Panc1 (cell line): ENCODE data around the gene NPAS4.

ENCODE experiments used
- CTCF ChIP-seq: fragments of 450-650 bp; IDR thresholded peaks from 2 replicates; pipeline ENCODE4 v1.5.1; 2017; ENCODE audit warnings: mild to moderate bottlenecking
- POLR2AphosphoS5 ChIP-seq: IDR thresholded peaks from 2 replicates; pipeline ENCODE4 v1.6.1; 2012; ENCODE audit warnings: mild to moderate bottlenecking, low read depth, low read length, moderate library complexity
- SIN3A ChIP-seq: IDR thresholded peaks from 2 replicates; pipeline ENCODE4 v1.6.1; 2012; ENCODE audit warnings: low read depth, mild to moderate bottlenecking, low read length, moderate library complexity, borderline replicate concordance; ENCODE audit not compliant: insufficient read depth
- TCF7L2 ChIP-seq: IDR thresholded peaks from 2 replicates; pipeline ENCODE4 v1.6.1; 2011; ENCODE audit warnings: mild to moderate bottlenecking, low read depth, low read length, inconsistent platforms
- TF ChIP-seq, protein P1 (sequence below), 2 experiments: IDR thresholded peaks; 2 replicates each; pipeline ENCODE4 v1.6.1; 2011 to 2012; ENCODE audit warnings: low read depth in 2 of 2, control low read depth in 1 of 2, low read length in 1 of 2, mild to moderate bottlenecking in 1 of 2, moderate library complexity in 1 of 2; ENCODE audit not compliant: insufficient read depth in 1 of 2

DNA sequence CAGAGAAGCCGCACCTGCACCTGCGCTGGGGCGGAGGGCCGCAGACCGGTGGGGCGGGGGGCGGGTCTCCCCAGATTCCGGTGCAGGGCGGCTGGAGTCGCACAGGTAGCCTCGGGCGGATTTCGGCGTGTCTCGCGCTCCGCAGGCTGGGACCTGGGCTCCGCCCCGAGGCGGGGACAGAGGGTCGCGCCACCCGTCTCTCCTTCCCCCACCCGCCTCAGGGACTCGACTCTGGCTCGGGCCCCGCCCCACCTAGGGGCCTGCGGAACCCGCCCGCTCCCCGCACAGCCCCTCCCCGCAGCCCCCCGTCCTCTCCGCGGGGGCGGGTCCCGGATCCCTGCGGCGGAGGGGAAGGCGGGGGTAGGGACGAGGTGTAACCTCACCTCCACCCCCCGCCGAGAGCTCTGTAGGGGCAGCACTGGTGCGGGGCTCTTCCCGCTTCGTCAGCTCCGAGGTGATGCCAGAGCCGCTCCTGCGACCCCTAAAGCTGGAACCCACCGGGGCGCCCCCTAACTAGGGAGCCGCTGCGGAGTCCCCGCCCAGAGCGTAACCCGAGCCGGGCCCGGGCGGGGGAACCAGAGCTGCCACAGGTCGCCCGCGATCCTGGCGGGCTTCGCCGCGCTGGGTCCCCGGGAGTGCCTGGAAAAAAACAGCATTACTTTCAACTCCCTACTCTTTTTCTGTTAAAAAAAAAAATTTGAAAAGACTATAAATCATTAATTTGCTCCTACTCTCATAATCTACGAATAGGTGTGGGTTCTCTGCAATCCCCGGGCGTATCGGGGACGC, 49.0 kb upstream of the NPAS4 start, which contains the start of gene SLC29A2:
- TF ChIP-seq CTCF (no peak), POLR2AphosphoS5 (peak; percentile 57), SIN3A (peak; percentile 19; the same call in 1 of the 2 replicates), TCF7L2 (no peak)
- TF ChIP-seq, protein P1, sequence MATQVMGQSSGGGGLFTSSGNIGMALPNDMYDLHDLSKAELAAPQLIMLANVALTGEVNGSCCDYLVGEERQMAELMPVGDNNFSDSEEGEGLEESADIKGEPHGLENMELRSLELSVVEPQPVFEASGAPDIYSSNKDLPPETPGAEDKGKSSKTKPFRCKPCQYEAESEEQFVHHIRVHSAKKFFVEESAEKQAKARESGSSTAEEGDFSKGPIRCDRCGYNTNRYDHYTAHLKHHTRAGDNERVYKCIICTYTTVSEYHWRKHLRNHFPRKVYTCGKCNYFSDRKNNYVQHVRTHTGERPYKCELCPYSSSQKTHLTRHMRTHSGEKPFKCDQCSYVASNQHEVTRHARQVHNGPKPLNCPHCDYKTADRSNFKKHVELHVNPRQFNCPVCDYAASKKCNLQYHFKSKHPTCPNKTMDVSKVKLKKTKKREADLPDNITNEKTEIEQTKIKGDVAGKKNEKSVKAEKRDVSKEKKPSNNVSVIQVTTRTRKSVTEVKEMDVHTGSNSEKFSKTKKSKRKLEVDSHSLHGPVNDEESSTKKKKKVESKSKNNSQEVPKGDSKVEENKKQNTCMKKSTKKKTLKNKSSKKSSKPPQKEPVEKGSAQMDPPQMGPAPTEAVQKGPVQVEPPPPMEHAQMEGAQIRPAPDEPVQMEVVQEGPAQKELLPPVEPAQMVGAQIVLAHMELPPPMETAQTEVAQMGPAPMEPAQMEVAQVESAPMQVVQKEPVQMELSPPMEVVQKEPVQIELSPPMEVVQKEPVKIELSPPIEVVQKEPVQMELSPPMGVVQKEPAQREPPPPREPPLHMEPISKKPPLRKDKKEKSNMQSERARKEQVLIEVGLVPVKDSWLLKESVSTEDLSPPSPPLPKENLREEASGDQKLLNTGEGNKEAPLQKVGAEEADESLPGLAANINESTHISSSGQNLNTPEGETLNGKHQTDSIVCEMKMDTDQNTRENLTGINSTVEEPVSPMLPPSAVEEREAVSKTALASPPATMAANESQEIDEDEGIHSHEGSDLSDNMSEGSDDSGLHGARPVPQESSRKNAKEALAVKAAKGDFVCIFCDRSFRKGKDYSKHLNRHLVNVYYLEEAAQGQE (IDR thresholded peaks at IDR 0.05; ENCODE audit: insufficient read depth in 1 of 2, low read depth in 2 of 2, low read length in 1 of 2): no peak
